Anterior cingulate cortex (tissue), 58 donors: ENCODE measurements around the gene OR6B2.

Experiments
- DNase-seq, 58 donors: peaks; one replicate each; lab custom pipeline; 2025; lab: John Stamatoyannopoulos, UW

OR6B2 gene

DNA sequence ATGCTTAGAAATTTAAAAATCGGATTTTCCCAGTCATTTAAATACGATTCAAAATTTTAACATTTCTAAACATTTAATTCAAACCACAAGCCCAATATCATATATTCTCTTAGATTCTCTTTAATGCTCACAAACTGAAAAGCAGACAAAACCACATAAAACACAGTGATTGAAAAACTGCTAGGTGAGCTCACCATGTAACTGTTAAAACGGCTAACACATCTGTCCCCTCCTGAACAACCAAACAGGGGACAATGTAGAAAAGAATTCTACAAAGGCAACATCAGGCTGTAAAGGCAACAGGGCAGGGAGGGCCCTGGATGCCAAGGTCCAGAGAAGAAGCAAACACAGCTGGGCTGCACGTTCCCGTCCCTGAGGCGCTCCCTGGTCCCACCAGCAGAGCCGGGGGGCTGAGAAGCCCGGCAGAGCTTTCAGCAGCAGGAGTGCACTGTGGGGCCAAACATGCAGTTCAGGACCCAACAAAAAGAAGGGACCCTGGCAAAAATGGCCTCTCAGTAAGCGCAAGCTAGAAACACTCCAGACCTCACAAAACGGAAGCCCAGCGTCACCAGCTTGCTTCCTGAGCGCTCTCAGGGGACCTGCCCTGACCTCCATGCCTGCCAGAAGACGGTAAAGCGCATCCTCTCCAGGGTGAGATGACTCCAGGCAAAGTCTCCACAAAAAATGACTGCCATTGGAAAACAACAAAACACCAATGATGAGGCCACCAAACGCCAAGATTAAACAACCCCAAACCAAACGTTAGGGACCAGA, 45.6 kb downstream of the OR6B2 start:
- no peak for DNase-seq

- no peak for DNase-seq
Observed at GRCh38 chr2:239983004-239983778, 47.0 kb downstream of the OR6B2 start.
